ENCODE data around the gene MAPKAPK2. TPM values are rescaled to one million over a fixed set of nuclear protein-coding genes. Genes with fewer than 3 reads are reported as not detected.

The MAPKAPK2 gene
- polyA plus RNA-seq, 1 donor = 65.3 TPM

DNA sequence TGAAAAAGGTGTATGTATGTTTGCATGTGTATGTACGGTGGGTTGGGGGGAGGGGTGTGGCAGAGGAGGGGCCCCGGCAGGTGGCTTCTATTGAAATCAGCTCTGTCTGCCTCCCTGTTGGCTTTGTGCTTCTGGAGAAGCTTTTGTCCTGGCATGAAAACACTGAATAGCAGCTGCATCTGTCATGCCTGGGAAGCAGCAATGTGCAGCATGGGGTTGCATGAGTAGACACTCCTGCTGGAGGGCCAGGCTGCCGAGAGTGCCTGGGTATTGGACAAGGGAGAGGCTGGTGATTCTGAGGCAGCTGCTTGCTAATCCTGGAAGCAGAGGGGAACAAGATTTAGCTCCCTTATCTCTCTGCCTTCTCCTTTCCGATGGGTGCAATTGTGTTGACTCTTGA, 20.5 kb downstream of the MAPKAPK2 start:
- peak; percentile 45 for DNase-seq

DNA sequence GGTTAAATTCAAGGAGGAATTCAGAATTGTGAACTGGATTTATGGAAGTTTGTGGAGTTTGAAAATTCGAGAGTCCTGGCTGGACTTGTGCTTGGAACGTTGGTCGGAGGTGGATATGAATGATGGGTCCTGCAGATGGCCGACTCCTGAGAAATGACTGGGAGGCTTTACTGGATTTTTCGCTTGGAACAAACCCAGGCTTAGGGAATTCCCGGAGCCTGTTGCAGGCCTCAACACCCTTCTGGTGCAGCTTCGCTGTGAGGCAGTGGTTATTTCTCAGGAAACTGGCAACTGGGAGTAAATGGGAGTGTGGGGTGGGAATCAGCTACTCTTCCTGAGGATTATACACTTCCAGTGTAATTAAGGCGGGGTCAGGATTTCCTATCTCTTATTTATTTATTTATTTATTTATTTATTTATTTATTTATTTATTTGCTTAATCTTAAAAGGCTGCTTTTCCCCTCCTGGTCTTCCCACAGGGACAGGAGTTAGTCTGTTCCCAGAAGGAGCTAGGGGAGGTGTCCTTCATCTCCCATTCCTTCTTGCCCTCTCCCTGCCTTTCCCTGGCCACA, 21.1 kb downstream of the MAPKAPK2 start:
- peak; percentile 66 for DNase-seq

DNA sequence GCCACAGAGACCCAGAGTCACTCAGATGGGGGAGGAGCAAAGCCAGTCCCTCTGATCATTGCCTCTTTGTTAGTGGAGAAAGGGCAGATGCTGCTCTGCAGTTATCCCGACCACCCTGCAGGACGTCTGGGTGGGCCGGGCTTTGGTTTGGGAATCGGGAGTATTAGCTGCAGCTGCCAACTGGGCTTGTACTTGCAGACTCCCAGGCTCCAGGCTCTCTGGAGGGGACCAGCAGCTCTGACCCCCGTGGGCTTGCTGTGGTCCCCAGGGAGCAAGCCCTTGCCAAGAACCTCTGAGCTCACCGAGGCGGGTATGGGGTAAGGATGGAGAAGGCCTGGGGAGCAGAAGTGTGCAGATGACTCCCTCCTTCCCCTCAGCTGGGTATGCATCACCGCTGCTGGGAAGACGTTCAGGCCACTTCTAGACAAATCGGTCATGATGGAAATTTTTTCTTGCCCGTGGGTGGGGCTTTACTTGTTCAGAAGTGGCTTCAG, 21.6 kb downstream of the MAPKAPK2 start:
- DNase-seq = peak; percentile 39

DNA sequence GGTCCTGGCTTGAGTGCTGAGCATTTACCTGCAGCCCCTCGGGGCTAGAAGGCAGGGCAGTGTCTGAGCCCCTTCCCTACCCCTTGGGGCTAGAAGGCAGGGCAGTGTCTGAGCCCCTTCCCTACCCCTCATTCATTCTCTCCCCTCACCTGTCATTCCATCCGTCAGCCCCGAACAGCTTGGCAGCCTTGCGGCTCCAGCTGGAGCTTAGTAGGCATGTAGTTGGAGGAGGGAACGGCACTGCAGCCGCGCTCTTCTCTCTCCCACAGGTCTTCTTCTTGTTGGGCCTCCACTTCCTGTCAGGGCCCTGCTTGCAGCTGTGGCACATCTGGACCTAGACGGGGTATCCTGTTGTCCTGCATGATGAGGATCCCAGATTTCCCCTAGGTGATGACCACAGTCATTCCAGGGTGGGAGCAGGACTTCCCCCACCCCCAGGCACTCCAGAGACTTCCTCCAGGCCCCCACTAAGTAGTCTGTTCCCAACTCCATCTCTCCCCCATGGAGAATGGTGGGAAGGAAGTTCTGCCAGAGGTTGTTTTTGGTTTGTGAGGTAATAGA, 22.2 kb downstream of the MAPKAPK2 start:
- DNase-seq = no peak

DNA sequence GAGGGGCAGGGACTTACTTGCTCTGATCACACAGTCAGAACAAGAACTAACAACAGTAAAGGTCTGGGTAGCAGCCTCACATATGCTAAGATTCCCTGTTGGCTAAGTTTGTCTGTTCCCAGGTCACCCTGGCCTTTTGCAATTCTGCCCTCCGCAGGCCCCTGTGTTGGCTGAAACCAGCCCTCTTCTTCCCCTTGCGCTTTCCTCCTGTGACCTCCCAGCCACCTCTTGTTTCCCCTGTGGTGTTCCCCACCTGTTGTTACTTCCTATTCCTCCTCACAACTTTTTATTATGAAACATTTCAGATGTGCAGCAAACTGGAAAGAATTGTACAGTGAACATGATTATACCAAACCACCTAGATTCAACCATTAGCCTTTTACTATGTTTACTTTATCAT, 23.4 kb downstream of the MAPKAPK2 start:
- no peak for DNase-seq

DNA sequence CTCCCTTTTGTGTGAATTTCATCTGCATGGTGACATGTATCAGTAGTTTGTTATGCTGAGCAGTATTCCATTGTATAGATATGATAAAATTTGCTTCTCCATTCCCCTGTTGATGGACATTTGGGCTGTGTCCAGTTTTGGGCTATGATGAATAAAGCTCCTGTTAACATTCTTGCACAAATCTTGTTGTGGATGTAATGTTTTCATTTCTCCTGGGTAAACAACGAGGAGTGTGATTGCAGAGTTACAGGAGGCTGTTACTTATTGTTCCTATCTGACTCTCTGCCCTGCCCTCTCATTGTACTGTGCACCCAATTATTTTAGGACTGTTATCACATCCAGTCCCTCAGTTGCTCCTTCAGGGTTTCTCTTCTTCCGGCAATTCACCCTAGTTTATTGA, 24.2 kb downstream of the MAPKAPK2 start:
- no peak for DNase-seq

DNA sequence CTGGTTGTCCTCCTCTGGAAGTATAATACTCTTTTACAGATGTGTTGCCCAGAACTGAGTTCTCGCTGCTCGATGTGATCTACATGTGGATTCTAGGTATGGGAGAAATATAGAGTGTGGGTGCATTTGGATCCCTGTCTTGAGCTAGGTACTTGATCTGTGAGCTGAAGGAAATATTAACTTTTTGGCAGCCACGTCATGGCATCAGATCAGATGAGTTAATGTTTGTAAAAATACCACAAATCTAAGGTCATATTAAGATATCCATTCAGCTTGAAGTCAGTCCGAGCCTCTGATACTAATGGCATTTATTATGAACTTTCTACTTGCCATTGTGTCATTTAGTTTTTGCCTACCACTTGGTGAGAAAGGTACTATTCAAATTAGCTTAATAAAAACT, 24.6 kb downstream of the MAPKAPK2 start:
- no peak for DNase-seq

DNA sequence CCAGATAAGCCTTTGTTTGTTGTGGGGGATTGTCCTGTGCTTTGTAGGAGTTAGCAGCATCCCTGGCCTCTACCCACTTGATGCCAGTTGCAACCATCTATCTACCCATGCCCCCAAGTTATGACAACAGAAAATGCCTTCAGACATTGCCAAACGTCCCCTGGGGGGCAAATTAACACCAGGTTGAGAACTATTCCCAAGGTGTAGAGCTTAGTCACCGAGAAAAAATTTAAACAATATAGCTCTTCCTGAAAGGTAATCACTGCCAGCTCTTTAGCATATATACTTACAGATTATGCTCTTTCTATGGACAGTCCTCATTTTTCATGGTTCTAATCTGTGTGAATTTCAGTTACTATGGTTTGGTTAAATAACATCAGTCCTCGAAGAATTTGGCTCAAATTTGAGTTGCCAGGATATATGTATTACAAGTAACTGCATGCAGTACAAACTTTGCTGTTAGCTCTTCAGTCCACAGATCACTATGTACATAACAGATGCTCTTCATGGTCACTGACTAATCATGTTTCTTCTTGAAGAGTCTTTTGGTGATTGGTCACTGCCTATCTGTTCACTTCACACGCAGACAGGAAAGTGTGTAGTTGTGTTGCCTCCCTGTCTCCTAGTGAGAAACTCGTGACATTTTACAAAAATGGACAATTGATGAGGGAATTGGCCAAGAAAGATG, 25.2 kb downstream of the MAPKAPK2 start:
- no peak for DNase-seq

DNA sequence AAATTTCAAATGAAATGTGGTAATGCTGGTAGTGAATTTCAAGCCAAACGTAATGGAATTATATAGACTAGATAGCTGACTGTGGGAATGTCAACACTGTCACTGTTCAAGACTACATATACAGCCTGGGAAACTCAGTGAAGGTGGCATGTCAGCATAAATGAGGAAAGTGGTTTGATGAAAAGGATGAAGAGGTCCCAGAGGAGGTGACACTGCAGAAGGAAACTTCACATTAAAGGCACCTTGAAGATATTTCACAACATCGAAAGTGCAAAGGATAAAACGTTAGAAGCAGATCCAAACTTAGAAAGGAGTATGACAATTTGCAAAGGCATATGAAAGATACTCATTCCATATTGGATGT, 25.7 kb downstream of the MAPKAPK2 start:
- DNase-seq = no peak

DNA sequence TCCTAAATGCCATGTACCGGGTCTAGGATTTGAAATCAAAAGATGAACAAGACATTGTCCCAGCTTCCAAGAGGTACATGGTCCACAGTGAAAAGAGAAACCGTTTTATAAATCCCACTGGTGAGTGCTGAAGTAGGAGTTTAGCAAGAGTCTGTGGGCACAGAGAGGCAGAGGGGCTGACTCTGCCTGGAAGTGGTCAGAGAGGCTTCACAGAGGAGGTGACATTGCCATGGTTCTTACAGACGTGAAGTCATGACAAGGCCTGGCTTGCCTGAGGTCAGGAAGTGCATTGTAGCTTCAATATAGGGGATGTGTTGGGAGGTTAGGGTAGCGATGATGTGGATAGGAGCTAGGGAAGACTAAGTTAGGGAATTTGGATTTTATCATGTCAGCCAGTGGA, 28.4 kb downstream of the MAPKAPK2 start:
- DNase-seq = no peak

DNA sequence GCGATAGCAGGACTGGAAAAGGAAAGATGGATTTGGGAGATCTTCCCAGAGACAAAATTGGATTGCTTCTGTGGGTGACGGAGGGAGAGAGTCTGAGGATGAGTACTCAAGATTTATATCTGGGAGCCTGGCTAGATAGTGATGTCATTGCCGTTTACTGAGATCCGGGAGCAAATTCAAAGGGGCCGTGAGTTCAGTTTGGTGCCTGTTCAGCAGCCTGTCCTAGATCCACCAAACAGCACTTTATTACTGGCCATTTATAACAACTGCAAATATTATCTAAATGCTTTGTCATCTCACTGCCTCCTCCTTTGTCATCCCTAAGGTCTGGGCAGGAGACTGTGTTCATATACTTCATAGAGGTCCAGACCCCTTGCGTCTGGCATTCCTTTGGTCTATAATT, 29.2 kb downstream of the MAPKAPK2 start:
- DNase-seq = no peak

DNA sequence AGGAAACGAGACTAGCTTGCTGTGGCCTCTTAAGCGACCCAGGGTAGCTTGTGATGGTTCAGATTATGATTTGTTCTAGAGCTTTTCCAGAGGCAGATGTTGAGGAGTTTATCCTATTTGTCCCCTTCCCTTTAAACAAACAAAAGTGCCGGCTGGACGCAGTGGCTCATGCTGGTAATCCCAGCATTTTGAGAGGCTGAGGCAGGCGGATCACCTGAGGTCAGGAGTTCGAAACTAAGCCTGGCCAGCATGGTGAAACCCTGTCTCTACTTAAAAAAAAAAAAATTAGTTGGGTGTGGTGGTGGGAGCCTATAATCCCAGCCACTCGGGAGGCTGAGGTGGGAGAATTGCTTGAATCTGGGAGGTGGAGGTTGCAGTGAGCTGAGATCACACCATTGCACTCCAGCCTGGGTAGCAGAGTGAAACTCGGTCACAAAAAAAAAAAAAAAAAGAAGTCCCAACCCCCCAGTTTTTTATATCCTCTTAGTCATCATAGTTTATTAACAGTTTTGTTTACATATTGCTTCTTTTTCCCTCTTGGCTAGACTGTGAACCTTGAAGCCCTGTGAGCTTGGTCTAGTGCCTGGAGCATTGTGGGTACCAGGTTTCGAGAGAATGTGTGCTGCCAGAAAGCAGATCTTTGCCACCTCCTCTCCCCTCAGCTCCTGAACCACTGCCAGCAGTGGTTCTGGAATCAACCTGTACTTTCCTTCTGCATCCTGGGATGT, 29.8 kb downstream of the MAPKAPK2 start:
- DNase-seq = no peak

DNA sequence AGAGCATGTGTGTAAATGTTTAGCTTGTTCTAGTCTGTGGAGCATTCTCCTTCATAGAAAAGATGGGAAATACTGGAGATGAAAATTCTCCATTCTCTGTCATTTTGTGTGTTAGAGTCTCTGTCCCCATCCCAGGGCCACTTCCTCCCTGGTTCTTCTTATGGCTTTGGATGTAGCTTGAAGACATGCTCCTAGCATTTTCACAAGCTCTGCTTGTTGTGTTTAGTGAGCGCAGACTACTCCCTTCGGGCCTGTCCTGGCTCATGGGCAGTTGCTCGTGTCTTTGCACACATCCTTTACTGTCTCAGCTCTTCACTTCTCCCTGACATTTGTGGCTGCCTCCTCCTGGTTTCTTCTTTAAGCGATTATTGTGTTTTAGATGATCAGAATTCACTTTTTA, 30.4 kb downstream of the MAPKAPK2 start:
- DNase-seq = no peak

DNA sequence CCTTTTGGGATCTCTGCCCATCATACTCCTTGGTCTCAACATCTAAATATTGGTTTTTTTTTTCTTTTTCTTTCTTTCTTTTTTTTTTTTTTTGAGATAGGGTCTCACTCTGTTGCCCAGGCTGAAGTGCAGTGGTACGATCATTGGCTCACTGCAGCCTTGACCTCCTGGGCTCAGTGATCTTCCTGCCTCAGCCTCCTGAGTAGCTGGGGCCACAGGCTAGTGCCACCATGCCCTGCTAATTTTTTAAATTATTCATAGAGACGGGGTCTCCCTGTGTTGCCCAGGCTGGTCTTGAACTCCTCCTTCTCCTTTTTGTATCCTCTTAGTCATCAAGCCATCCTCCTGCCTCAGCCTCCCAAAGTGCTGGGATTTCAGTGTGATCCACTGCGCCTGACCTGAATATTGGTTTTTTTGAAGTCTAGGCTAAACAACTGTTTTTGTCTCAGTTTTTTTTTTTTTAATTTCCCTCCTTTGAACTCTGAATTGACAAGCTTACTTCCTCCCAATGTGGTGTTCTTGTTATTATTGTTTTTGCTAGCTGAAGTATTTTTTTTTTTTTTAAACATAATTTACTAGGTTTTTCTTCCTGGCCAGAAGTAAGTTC, 30.9 kb downstream of the MAPKAPK2 start:
- DNase-seq = no peak

DNA sequence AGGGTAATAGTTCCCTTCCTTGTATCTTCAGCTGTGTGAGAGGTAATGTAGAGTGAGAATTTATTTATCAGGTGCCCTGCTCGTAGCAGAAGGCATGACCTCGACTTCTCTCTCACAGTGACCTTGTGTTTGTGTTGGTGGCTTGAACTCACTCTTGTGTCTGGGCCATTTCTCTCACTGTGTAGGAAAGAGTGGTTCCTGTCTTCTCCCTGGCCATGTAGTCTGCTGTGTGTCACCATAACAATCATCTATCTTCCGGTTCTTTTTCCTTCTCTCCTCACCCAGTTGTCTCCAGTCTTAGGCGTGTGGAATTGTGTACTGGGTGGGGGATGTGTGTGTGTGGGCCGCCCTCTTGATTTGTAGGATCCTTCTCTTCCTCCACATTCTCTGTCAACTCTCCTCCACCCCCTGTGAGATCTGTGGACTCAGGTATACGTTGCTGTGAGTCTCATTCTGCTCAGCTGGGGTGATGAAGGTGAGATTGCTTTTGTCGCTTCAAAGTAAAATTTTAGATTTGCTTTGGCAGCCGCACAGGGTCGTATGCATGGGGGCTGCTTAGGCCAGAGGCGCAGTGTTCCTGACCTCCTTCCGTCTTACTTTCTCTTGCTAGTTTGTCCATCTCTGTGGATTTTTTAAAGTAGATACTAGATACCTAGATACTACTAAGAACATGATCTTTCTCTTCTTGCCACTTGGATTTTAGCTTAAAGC, 31.6 kb downstream of the MAPKAPK2 start:
- DNase-seq = no peak

DNA sequence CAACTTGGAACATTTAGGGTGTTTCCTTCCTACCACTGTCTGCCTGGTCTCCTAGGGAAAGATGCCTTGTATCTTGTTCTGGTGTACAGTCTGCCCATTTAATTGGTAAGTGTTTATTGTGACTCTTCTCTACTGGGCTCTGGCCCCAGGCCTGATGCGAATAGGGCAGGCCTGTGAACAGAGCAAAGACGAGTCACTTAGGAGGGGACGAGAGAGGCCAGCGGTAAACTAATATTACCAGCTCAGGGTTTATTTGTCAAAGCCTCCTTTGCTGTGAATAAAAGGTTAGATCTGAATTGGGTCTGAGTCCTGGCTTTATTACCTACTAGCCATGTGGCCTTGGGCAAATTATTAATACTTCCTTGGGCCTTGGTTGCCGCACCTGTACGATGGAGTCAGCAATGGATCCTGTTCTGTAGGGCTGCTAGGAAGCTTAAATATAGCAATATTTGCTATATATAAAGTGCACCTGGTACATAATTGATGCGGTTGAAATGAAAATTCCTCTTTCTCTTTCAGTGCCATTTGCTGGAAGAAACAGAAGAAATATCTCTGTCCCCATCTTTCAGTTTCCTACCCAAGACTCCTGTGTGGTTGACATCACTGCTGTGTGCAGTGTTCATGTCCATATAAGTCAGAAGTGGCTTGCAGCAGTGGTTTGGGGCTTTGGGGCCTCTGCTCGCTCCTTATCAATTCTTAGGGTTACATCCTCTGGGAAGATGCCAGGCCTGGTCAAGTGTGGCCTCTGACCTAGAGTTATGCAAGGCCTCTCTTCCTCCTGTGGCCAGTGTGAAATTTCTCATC, 32.4 kb downstream of the MAPKAPK2 start:
- DNase-seq = no peak

DNA sequence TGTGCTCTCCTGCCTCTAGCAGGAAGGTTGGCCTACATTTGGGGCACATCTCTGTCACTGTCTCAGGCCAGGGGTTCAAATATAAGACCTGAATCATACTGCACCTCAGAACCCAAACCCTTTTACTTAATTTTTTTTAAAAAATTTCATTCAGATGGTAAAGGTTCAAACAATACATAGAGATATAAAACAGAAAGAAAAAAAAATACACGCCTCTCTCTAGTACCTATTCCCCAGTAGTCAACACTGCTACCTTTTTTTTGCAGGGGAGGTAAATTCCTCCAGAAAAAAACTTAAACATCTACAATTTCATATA, 32.9 kb downstream of the MAPKAPK2 start:
- DNase-seq = no peak

DNA sequence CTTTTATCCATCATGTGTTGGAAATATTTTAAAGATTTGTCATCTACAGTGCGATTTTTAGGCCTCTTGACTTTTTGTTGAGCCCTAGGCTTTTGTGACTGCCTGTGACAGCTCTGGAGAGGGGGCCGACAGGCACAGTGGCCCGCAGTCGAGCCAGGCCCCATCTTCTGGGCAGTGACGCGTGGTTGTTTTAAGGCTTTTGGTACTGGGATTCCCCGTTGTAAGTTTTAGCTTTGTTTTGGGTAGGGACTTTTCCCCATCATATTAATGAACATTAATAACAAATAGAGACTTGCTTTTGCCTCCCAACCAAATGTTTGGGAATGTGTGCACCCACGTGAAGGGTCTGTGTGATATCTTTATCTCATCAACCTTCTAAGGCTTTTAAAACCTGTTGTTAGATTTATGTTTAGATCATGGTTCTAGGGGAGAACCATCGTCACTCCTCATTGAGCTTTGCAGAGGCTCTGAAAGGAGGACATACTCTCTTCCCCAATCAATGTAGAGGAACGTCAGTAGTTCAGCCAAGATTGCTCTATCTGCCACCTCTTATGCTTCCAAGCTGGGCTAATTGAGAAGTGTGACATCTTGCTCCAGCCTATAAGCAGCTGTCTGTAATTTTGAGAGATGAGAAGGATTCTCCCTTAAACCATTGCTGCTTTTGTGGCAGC, 34.6 kb downstream of the MAPKAPK2 start:
- no peak for DNase-seq

DNA sequence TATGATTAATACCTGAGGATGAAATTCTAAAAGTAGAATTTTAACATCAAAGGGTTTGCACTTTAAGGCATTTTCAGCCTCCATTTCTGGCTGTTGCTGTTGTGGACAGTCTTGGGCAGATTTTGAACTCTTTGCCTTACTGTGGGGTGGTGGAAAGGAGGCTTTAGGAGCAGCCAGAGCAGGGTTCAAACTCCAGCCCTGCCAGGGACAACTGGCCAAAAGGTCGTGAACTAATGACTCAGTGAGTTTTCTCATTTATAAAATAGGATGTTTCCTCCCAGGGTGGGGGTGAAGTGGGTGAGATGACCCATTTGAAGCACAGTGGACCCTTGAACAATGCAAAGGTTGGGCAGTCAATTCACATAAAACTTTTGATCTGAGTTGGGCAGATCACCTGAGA, 36.7 kb downstream of the MAPKAPK2 start:
- no peak for DNase-seq

DNA sequence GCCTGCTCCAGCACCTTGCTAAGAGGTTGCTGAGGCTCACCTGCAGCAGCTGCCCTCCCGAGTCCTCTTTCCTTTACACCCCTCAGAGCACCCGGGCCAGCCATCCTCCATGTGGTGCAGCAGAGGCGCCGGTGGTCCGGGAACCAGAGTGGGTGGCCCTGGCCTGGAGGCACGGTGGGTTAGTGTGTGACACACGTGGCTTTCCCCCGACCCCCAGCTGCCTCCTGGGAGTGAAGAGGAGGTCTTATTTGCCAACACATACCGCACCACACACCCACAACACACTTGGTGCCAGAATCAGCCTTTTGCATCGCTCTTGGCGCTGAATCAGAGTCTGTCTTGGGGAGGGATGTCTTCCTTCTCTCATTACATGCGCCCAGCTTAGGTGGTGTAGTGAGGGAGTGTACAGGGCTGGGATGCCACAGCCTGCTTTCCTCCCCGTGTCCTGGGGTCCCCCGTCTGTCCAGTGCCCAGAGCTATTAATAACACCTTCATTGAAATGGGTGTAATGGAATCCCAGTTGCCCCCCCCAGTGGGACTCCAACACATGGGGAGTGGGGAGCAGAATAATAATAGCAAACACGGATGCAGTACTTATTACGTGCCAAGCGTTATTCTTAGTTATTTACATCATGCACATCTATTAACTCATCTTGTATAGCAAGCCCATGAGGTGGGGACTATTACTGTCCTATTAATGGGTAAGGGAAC, 38.2 kb downstream of the MAPKAPK2 start:
- DNase-seq = no peak

DNA sequence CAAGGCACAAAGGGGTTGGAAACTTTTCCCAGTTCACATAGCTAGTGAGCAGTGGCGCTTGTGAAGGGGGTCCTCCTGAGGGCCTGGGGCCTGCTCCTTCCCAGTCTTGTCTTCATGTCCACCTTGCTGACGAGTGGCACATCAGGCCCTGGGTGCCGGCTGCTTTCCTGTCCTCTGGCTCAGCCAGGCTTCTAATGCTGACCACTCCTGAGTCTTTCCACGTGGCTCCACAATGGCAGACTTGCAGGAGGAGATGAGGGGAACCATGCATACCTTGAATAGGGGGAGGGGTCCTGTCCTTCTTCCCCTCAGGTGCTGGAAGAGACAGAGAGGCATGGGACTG, 38.7 kb downstream of the MAPKAPK2 start:
- no peak for DNase-seq
